VCaP (cell line): ENCODE measurements around the gene ASGR1.
A peak's percentile ranks its signal among the peaks of the same experiment; 100 is the strongest.

Experiments used
- H3K27ac ChIP-seq: fragments of 450-650 bp; 2 replicates; pipeline ENCODE4 v1.5.1; 2017
- CTCF ChIP-seq: fragments of 450-650 bp; conservative IDR thresholded peaks from 2 replicates; pipeline ENCODE4 v1.5.1; 2017; ENCODE audit warnings: mild to moderate bottlenecking, moderate library complexity

The ASGR1 gene

DNA sequence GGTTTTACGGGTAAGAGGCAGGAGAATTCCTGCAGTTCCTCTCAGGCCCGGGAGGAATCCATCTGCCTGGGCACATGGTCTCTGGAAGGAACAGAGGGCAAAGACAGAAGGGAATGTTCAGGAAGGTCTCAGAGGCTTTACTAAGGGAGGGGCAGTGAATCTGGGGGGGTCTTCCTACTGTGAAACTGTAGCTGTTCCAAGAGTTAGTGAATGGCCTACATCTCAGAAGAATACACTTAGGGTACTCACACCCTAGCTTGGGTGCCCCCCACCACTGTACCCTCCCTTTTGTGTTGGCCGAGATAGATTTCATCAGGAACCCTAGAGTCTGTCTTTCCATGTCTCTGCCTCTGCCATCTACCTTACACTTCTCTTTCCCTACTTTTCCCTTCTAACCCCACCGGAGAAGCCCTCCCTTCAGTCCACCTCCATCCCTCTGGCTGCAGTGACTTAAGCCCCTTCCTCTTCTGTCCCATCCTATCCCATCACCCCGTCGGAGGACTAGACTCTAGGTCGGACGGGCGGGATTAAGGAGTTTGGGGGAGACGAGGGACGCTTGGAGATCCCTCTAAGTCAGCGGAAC, 40.1 kb upstream of the ASGR1 start:
- TF ChIP-seq CTCF, result no peak
- peak overlapping the region; percentile 81 for H3K27ac ChIP-seq

- TF ChIP-seq CTCF, result no peak
Observed at GRCh38 chr17:7218758-7219157, 39.6 kb upstream of the ASGR1 start.

GRCh38 chr17:7218166-7218565, 39.0 kb upstream of the ASGR1 start:
- no peak overlapping the region for H3K27ac ChIP-seq
- no peak for TF ChIP-seq CTCF

More at GRCh38 chr17:7218758-7219157, 39.6 kb upstream of the ASGR1 start:
- no peak overlapping the region for H3K27ac ChIP-seq

DNA sequence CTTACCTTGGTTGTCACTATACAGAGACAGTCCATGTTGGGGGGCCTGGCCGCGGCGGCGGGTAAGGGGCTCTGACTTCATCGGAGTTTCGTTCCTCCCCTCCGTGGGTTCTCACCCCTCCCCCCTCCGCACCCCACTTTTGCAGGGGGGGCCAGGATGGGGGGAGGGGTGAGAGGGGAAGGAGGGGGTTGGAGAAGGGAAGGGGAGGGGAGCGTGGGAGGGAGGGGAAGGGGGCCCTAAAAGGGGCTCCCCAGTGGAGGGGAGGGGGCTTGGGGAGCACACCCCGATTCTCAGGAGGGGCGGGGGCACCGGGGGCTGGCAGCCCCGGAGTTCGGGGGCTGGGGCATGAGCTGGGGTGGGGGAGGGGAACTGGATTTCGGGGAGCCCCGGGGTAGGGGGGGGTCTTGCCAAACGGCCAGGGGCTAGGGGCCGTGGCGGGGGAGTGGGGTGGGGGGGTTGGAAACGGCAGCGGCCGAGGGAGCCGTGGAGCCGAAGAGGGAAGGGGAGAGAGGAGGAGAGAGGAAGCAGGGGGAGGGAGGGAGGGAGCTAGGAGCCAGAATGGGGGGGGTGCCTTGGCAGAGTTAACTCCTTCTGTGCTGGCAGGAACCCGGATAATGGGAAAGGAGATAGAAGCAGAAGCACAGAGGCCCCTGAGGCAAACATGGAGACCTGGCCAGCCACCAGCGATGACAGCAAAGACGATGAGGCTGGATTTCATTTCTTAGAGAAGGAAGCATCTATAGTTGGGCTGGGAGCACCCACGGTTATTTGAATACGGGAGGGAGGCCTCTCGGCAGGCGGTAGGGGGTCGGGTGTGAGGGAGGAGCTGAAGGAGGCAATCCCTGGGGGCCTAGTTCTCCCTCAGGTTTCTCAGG, 38.2 kb upstream of the ASGR1 start:
- H3K27ac ChIP-seq, result no peak overlapping the region
- TF ChIP-seq CTCF, result no peak

GRCh38 chr17:7216242-7217112, 37.3 kb upstream of the ASGR1 start:
- no peak for TF ChIP-seq CTCF
- H3K27ac ChIP-seq, result no peak overlapping the region

GRCh38 chr17:7215652-7216180, 36.5 kb upstream of the ASGR1 start:
- H3K27ac ChIP-seq, result no peak overlapping the region
- no peak for TF ChIP-seq CTCF
